ENCODE measurements around the gene B4GALT5.

The B4GALT5 gene

DNA sequence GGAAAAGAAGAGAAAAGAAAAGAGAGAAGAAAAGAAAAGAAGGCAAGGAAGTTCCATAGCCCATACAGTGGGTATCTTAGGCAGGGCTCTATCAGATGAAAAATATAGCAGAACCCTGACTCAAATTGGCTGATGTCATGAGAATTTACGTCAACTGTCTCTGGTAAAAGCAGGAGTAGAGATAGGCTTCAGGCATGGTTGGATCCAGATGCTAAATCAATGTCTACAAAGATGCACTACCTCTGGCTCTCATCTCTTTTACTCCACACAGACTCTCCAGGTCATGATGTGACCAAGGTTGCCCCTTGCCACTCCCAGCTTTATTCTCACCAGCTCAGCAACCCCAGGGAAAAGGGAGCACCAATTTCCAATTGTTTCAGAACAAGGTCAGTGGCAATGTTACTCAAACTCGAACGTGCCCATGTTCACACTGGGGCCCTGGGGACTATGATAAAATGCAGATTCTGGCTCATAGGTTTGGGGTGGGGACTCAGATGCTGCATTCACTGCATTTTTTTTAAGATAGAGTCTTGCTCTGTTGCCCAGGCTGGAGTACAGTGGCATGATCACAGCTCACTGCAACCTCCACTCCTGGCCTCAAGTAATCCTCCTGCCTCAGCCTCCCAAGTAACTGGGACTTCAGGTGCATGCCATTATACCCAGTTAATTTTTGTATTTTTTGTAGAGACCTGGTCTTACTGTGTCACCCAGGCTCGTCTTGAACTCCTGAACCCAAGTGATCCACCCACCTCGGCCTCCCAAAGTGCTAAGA lies 112.3 kb downstream of the B4GALT5 start:
- TF ChIP-seq, protein P1, sequence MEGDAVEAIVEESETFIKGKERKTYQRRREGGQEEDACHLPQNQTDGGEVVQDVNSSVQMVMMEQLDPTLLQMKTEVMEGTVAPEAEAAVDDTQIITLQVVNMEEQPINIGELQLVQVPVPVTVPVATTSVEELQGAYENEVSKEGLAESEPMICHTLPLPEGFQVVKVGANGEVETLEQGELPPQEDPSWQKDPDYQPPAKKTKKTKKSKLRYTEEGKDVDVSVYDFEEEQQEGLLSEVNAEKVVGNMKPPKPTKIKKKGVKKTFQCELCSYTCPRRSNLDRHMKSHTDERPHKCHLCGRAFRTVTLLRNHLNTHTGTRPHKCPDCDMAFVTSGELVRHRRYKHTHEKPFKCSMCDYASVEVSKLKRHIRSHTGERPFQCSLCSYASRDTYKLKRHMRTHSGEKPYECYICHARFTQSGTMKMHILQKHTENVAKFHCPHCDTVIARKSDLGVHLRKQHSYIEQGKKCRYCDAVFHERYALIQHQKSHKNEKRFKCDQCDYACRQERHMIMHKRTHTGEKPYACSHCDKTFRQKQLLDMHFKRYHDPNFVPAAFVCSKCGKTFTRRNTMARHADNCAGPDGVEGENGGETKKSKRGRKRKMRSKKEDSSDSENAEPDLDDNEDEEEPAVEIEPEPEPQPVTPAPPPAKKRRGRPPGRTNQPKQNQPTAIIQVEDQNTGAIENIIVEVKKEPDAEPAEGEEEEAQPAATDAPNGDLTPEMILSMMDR (IDR thresholded peaks at IDR 0.05): no peak
- no peaks in the 10 kb centered on the region for H3K4me1 ChIP-seq (ENCODE audit: control insufficient read depth in 1 of 2, insufficient read depth in 1 of 2, low read depth in 1 of 2, low read length in 1 of 2)
- no peaks in the 10 kb centered on the region for H3K27me3 ChIP-seq
- H3K27ac ChIP-seq: no peak overlapping the region
- H3K36me3 ChIP-seq: no peaks in the 10 kb centered on the region
- no peak overlapping the region for H3K4me3 ChIP-seq (ENCODE audit: low read depth in 1 of 2, low read length in 1 of 2)
- no peaks in the 10 kb centered on the region for H3K9me3 ChIP-seq

DNA sequence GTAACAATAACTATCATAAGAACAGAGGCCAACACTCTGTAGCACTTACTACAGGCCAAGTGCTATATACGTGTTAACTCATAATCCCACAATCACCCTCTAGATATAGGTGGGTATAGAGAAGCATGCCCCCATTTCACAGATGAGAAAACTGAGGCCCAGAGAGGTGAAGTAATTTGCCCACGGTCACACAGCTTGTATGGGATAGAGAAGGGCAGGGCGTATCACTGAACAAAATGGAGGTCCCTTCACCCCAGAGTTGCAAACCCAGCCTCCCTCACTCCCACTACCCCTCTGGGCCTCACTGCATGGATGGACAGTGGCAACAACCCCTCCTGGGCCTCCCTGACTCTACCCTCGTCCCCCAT lies 113.9 kb downstream of the B4GALT5 start:
- H3K9me3 ChIP-seq: no peaks in the 10 kb centered on the region
- no peak overlapping the region for H3K27ac ChIP-seq
- TF ChIP-seq, protein P1 (IDR thresholded peaks at IDR 0.05): no peak

DNA sequence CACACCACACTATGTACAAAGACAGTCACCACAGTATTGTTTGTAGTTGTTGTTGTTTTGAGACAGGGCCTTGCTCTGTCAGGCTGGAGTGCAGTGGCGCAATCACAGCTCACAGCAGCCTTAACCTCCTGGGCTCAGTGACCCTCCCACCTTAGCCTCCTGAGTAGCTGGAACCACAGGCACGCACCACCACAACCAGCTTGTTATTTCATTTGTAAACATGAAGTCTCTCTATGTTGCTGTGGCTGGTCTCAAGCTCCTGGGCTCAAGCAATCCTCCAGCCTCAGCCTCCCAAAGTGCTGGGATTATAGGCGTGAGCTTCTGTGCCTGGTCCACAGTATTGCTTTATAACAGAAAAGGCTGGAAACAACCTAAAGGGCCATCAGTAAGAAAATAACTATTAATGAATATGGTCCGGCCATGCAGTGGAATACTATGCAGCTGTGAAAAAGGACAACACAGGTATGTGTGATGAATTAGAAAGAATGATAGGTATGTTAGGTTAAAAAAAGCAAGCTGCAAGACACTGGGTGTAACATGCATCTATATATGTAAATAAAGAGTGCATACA lies 115.8 kb downstream of the B4GALT5 start:
- TF ChIP-seq, protein P1 (IDR thresholded peaks at IDR 0.05): no peak
- no peaks in the 10 kb centered on the region for H3K9me3 ChIP-seq
- H3K27me3 ChIP-seq: peaks cover 9% of the 10 kb centered on the region
- no peak overlapping the region for H3K4me3 ChIP-seq (ENCODE audit: low read depth in 1 of 2, low read length in 1 of 2)
- H3K27ac ChIP-seq: no peak overlapping the region
- no peaks in the 10 kb centered on the region for H3K4me1 ChIP-seq (ENCODE audit: control insufficient read depth in 1 of 2, insufficient read depth in 1 of 2, low read depth in 1 of 2, low read length in 1 of 2)
- H3K36me3 ChIP-seq: no peaks in the 10 kb centered on the region

More for the DNA sequence above, 113.9 kb downstream of the B4GALT5 start:
- Histone ChIP-seq H3K4me3 (ENCODE audit: low read depth in 1 of 2, low read length in 1 of 2) (no peak overlapping the region), H3K27me3 (no peaks in the 10 kb centered on the region), H3K36me3 (no peaks in the 10 kb centered on the region), H3K4me1 (ENCODE audit: control insufficient read depth in 1 of 2, insufficient read depth in 1 of 2, low read depth in 1 of 2, low read length in 1 of 2) (no peaks in the 10 kb centered on the region)

DNA sequence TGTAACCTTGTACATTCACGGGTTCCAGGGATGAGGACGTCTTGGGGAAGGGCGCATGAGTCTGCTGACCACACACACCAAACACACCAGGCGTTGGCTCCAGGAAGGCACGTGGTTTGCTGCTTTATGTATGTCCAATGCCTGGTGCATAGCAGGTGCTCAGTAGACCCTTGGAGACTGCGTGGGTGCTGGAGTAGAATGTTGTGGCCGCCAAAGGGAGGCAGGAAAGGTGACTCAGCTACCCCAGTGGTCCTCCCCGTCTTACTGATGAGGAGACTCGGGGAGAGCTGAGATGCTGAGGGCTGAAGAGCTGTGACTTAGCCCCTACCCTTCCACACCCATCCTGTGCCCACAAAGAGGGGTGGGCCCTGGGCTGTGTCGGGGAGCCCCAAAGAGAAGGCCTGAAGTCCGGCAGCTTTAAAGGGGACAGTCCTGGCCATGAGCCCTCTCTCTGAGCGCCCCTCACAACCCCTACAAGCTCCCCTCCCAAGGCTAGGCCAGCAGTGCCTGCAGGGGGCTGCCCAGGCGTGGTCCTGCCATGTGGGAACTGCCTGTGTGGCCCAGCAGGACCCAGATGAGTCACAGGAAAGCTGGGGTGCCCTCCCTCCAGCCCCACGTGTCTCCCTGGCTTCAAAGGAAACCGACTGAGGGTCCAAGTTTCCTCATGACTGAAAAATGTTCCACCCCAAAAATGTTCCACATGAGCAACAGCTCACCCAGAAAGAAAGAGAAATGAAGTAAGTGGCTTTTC lies 117.7 kb downstream of the B4GALT5 start:
- Histone ChIP-seq H3K36me3 (no peaks in the 10 kb centered on the region), H3K9me3 (no peaks in the 10 kb centered on the region), H3K27ac (no peak overlapping the region), H3K4me1 (ENCODE audit: control insufficient read depth in 1 of 2, insufficient read depth in 1 of 2, low read depth in 1 of 2, low read length in 1 of 2) (no peaks in the 10 kb centered on the region), H3K4me3 (ENCODE audit: low read depth in 1 of 2, low read length in 1 of 2) (no peak overlapping the region), H3K27me3 (peaks cover 16% of the 10 kb centered on the region)
- TF ChIP-seq, protein P1 (IDR thresholded peaks at IDR 0.05): no peak

DNA sequence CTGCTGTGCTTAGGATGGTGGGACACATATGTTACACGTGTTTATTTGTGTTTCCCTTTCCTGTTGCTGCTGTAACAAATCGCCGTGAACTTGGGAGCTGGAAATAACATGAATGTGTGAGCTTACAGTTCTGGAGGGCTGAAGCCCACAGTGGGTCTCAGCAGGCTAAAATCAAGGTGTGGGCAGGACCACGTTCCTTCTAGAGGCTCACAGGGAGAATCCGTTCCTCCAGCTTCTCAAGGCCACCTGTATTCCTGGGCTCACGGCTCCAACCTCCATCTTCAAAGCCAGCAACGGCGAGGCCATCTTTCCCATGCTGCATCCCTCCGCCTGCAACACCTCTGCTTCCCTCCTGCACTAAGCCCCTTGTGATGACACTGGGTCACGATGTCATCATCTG lies 118.3 kb downstream of the B4GALT5 start:
- Histone ChIP-seq H3K27me3 (peaks cover 16% of the 10 kb centered on the region), H3K4me1 (ENCODE audit: control insufficient read depth in 1 of 2, insufficient read depth in 1 of 2, low read depth in 1 of 2, low read length in 1 of 2) (no peaks in the 10 kb centered on the region), H3K4me3 (ENCODE audit: low read depth in 1 of 2, low read length in 1 of 2) (no peak overlapping the region), H3K27ac (no peak overlapping the region), H3K9me3 (no peaks in the 10 kb centered on the region), H3K36me3 (no peaks in the 10 kb centered on the region)
- TF ChIP-seq, protein P1 (IDR thresholded peaks at IDR 0.05): no peak

Data from neutrophil (primary cell).